HG03108 (cell line): ENCODE data around the gene XPR1.
"Not testable (repeated sequence)": the region's sequence is repeated elsewhere in the genome, so short reads cannot be mapped to it uniquely, and the experiment has no call there.

Source experiments
- ATAC-seq: cut with Tn5 transposase; IDR thresholded peaks from one replicate; pipeline ENCODE4 v1.9.1; 2021; ENCODE audit warnings: moderate library complexity; ENCODE audit not compliant: unreplicated experiment

The XPR1 gene

DNA sequence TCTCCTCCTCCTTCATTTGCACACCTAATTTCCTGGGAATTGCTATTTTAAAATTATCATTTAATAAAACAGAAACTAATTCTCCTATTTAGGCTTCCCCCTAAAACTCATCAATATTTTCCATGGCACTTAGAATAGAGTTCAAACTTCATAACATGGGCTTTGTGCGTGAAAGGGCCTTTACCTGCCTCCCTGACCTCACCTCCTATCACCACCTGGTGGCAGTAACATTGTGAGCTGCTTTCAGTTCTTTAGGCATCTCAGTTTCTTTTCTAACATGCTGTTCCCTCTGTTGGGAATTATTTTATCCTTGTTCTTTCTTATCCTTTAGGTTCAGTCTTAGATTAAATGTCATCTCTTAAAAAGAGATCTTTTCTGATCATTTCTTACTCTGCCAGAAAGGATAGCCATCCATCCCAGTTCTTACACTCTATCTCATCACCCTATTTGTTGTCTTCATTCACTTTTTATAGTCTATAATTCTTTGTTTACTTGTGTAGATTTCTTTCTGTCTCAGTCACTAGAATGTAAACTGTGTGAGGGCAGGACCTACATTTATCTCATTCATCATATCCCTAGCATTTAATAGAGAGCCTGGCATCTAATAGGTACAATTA is 147.1 kb downstream of the XPR1 start:
- ATAC-seq = no peak

- ATAC-seq = no peak
Observed at GRCh38 chr1:180779584-180779983, 147.8 kb downstream of the XPR1 start.

- ATAC-seq = no peak
Observed at GRCh38 chr1:180781718-180782117, 149.9 kb downstream of the XPR1 start.

DNA sequence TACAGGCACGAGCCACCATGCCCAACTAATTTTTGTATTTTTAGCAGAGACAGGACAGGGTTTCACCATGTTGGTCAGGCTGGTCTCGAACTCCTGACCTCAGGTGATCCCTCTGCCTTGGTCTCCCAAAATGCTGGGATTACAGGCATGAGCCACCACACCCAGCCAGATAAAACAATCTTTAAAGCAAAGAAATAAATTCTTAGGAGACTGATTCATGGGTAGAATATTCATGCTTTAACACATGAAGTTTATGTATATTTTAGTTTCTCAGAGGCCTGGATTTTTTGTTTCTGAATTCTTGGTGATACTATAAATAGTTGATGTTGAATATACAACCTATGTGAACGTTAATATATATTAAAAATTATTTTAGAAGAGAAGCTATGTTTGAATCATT is 153.5 kb downstream of the XPR1 start:
- ATAC-seq = no peak

DNA sequence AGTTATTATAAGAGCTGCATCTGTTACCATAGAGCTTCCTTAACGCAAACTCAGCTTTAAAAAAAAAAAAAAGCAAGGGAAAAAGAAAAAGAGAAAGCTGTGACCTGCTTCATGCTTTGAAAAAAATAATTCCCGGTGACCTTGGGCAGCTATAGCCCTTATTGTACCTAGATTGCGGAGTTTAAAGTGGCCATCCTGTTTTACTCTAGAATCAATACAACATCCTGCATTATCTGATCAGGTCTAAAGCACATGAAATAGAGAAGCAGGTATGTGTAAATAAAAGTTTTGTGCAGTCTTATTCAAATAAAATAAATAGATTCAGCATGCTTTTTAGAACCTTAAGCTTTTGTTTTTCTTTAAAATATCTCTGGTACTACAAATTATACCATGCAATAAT is 154.1 kb downstream of the XPR1 start:
- no peak for ATAC-seq

- no peak for ATAC-seq
Observed at GRCh38 chr1:180786624-180787023, 154.8 kb downstream of the XPR1 start.

GRCh38 chr1:180787628-180788307 is 155.9 kb downstream of the XPR1 start:
- no peak for ATAC-seq

DNA sequence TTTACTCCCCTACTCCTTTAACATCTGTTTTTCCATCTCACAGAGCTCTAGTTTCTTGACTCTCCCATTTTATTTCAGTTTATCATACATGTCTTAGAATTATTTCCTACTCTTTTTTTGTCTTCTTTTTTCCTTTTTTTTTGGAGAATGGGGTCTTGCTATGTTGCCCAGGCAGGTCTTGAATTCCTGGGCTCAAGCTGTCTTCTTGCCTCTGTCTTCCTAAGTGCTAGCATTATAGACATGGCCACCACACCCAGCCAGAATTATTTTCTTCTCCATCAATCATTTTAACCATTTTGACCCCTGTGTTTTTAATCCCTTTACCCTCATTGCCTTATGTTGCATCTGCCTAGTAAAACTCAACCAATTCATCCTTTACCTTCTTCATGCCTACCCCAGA is 157.6 kb downstream of the XPR1 start:
- no peak for ATAC-seq

DNA sequence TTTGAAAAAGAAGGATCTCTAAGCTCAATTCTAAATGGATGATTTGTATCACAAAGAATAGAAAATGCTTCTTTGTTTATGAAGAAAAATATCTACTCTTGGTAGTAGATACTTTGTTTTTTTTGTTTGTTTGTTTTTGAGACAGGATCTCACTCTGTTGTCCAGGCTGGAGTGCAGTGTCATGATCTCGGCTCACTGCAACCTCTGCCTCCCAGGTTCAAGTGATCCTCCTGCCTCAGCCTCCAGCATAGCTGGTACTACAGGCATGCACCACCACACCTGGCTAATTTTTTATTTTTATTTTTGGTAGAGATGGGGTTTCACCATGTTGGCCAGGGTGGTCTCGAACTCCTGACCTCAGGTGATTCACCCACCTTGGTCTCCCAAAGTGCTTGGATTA is 159.3 kb downstream of the XPR1 start:
- not testable (repeated sequence) for ATAC-seq

- ATAC-seq = no peak
Observed at GRCh38 chr1:180791806-180792205, 160.0 kb downstream of the XPR1 start.

DNA sequence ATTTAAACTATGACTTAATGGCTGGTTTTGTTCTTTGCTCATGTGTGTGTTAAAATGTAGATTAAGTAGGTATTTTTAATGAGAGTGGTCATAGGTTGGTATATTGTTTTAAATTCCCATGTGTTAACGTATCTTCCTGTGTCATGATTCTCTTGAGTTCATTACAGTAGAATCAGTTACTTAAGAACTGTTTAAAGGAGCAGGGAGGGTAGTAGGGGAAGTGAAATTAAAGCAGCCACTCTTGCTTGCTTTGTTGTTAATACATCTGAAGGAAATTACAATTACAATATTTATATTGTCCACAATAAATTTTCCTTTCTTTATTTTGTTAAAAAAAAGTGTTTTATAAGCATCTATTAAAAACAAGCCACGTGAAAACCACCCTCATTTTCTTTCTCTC is 161.6 kb downstream of the XPR1 start:
- no peak for ATAC-seq

DNA sequence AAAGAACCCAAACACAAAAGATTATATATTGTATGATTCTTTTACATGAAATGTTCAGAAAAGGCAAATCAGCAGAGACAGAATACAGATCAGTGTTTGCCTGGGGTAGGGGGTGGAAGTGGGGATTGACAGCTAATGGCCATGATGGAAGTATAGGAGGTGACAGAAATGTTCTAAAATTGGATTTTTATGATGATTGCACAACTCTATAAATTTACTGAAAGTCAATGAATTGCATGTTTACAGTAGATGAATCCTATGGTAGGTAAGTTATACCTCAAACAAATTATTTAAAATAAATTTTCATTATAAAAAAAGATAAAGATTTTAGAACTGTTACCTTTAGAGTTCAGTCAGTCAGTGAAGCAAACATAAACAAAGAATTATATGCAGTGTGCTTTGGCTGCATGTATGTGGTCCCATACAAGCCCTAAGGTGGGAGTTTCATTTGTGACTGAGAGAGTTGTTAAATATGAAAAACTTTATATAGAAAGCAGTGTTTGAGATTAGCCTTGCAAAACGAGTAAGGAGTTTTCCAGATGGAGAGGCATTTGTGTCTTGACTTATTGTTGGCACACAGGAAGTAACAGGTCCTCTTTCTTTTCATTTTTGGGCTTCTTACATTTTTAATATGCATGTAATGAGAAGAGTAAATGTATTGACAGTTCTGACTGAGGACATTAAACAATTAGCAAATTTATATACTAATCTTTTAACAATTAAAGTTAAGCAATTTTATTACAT is 165.2 kb downstream of the XPR1 start:
- ATAC-seq = no peak

GRCh38 chr1:180800945-180801344 is 169.1 kb downstream of the XPR1 start:
- no peak for ATAC-seq

DNA sequence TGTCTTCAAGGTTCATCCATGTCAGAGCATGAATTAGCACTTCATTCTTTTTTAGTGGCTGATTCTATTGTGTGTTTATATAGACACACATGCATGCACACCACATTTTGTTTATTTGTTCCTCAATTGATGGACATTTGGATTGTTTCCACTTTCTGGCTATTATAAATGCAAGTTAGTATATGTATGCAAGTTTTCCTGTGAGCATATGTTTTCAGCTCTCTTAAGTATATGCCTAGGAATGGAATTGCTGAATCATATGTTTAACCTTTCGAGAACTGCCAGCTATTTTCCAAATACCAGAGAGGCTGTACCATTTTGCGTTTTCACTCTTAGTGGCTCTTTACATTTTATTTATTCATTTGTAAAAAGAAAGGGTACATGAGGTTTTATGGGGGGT is 171.0 kb downstream of the XPR1 start:
- ATAC-seq = no peak

DNA sequence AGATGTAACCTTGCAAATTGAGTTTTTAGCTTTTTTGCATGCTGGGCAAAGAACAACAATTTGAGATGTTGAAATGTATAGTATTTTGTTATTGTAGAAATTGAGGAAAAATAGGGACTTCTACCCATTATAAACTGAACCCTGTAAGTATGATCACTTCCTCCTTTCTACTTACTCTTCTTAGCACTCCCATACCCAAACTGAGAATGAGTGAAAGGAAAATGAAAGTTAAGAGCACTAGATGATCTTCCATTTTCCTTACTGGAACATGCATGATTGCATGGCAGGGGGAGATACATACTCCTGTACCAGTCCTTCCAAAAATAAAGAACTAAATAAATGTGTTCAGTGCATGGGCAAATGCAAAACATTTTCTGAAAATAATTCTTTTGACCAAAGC is 173.5 kb downstream of the XPR1 start:
- no peak for ATAC-seq

DNA sequence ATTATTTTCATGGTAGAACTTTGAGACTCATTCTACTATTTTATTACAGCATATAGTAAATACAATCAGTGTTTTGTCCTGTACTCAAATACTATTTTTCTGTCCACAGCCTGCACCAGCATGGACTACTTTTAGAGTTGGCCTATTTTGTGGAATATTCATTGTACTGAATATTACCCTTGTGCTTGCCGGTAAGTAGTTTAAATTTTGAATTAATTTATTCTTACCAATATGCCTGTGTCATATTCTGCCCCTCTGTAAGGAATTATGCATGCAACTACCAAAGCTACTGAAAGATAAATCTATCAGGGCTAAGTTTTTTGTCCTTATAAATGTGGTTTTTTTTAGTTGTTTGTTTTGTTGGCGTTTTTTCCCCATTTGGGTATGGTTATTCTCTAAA is 179.5 kb downstream of the XPR1 start:
- ATAC-seq = no peak

DNA sequence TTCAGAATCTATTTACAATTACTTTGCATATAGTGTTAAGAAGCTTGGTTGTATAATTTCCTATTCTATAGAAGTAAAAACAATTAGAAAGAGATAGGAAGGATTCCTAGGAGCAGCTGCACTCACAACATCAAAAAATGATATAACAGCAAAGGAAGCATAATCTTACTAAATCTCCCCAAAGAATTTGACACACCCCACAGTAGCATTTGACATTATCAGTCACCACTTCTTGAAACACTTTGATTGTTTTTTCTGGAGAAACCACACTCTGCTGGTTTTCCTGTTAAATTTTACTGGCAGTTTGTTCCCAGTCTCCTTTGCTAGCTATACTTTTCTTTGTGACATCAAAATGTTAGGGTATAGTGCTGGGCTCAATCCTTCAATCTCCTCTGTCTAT is 180.1 kb downstream of the XPR1 start:
- no peak for ATAC-seq

DNA sequence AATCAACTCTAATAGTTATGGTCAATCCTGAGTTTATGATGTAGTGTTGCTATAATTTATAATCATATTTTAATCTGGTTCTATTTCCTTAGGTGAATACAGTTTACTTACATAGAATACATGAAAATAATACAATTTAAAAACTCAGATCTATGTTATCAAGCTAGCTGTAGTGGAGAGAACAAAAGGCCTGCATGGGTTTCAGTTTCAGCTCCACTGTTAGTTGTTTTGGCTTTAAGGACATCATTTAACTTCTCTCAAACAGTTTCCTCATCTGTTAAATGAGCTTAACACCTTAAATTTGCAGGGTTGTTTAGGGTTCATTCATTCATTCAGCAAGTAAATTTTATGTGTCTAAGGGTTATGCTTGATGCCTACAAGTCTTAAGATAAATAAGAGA is 182.4 kb downstream of the XPR1 start:
- ATAC-seq = no peak

DNA sequence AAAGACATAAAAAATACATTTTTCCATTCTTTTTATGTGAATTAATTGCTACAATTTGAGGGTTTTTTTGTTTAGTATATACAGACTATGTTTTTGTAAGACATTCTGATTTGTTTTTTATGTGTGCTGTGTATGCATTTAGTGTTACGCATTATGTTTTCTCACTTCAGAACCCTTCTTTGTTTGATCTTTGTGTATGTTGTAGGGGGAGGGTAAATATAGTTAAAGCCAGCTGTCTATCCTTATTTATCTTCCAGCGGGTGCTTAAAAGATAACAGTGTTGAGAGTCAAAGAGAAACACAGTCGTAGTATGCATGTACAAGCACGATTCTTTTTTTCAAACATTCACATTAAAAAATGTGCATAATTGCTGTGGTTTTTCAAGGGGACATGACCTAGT is 183.4 kb downstream of the XPR1 start:
- ATAC-seq = no peak

DNA sequence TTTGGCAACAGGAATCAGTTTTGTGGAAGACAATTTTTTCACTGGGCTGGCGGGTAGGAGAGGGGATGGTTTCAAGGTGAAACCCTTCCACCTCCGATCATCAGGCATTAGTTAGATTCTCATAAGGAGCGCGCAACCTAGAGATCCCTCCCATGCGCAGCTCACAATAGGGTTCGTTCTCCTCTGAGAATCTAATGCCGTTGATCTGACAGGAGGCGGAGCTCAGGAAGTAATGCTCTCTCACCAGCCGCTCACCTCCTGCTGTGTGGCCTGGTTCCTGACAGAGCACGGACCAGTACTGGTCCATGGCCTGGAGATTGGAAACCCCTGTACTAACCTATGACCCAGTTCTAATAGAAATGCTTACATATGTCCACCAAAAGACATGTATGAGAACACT is 184.3 kb downstream of the XPR1 start:
- ATAC-seq = no peak

DNA sequence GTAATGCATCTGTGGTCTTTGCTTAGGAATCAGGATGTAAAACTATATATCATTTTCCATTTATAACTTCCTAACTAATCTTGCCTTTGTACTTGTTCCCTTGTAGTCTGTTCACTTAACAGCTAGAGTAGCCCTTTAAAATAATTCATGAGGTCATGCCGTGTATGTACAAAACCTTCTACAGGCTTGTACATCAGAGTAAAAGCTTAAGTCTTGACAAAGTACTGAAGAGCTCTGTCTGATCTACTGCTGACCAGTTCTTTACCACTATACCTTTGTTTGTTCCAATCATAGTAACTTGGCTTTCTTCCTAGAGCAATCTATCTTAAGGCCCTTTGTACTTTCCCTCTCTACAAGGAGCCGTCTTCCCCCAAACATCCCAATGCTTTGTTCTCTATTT is 190.1 kb downstream of the XPR1 start:
- no peak for ATAC-seq

DNA sequence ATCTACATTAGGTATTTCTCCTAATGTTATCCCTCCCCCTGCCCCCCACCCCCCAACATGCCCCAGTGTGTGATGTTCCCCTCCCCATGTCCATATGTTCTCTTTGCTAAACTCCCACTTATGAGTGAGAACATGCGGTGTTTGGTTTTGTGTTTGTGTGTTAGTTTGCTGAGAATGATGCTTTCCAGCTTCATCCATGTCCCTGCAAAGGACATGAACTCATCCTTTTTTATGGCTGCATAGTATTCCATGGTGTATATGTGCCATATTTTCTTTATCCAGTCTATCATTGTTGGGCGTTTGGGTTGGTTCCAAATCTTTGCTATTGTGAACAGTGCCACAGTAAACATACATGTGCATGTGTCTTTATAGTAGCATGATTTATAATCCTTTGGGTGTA is 199.7 kb downstream of the XPR1 start:
- not testable (repeated sequence) for ATAC-seq
